Keratinocyte (primary cell): ENCODE measurements around the gene ATP1A4. TPM values are rescaled to one million over a fixed set of nuclear protein-coding genes. Genes with fewer than 3 reads are reported as not detected.
A peak's percentile ranks its signal among the peaks of the same experiment; 100 is the strongest.

Experiments
- DNase-seq: peaks from one replicate; pipeline ENCODE4 v3.0.0-alpha.2; 2011; ENCODE audit warnings: low read depth, missing footprints, low spot score
- FAIRE-seq: peaks from 2 replicates; lab custom pipeline; 2011; peaks lifted over from hg19 to GRCh38; lab: Jason Lieb, UNC
- H2AFZ ChIP-seq: 2 replicates; pipeline ENCODE4 v1.6.0; 2012; ENCODE audit warnings: low read length, control low read depth, inconsistent platforms; ENCODE audit not compliant: control insufficient read depth
- H3K27ac ChIP-seq: 2 replicates; pipeline ENCODE4 v1.5.1; 2011; ENCODE audit warnings: low read length; ENCODE audit not compliant: control insufficient read depth, insufficient read depth
- H3K27me3 ChIP-seq: 3 replicates; pipeline ENCODE4 v1.6.0; 2011; ENCODE audit warnings: low read length; ENCODE audit not compliant: control insufficient read depth, insufficient read depth; ENCODE audit errors: extremely low read depth
- H3K36me3 ChIP-seq, 2 experiments: 2 replicates in 1 of 2; 3 replicates in 1 of 2; pipeline ENCODE4 v1.5.1; 2011; ENCODE audit warnings: low read length in 2 of 2, mild to moderate bottlenecking in 1 of 2; ENCODE audit not compliant: control insufficient read depth in 2 of 2, insufficient read depth in 2 of 2; ENCODE audit errors: extremely low read depth in 1 of 2
- H3K4me1 ChIP-seq: 3 replicates; pipeline ENCODE4 v1.5.1; 2011; ENCODE audit warnings: low read length; ENCODE audit not compliant: control insufficient read depth, insufficient read depth; ENCODE audit errors: extremely low read depth
- H3K4me2 ChIP-seq: 3 replicates; pipeline ENCODE4 v1.6.0; 2011; ENCODE audit warnings: low read depth, low read length; ENCODE audit not compliant: control insufficient read depth, insufficient read depth; ENCODE audit errors: extremely low read depth
- H3K4me3 ChIP-seq, 3 experiments: fragments of 200-600 bp in 1 of 3; sonication (generic) in 1 of 3; 2 replicates in 2 of 3; 3 replicates in 1 of 3; pipeline ENCODE4 v1.5.1; 2011 to 2016; ENCODE audit warnings: low read length in 3 of 3, mild to moderate bottlenecking in 3 of 3, control low read depth in 2 of 3, inconsistent platforms in 1 of 3, low read depth in 1 of 3, mixed read lengths in 1 of 3, mixed run types in 1 of 3, moderate library complexity in 1 of 3; ENCODE audit not compliant: control insufficient read depth in 2 of 3, insufficient read depth in 2 of 3; ENCODE audit errors: extremely low read depth in 1 of 3
- H3K79me2 ChIP-seq: 2 replicates; pipeline ENCODE4 v1.6.0; 2012; ENCODE audit warnings: low read length; ENCODE audit not compliant: control insufficient read depth, insufficient read depth
- H3K9ac ChIP-seq: 3 replicates; pipeline ENCODE4 v1.6.0; 2011; ENCODE audit warnings: low read length; ENCODE audit not compliant: control insufficient read depth, insufficient read depth; ENCODE audit errors: extremely low read depth
- H3K9me1 ChIP-seq: 3 replicates; pipeline ENCODE4 v1.6.0; 2011; ENCODE audit warnings: low read length; ENCODE audit not compliant: control insufficient read depth, insufficient read depth; ENCODE audit errors: extremely low read depth
- H3K9me3 ChIP-seq: 2 replicates; pipeline ENCODE4 v1.5.1; 2012; ENCODE audit warnings: low read depth, low read length; ENCODE audit not compliant: control insufficient read depth
- H4K20me1 ChIP-seq: 3 replicates; pipeline ENCODE4 v1.6.0; 2011; ENCODE audit warnings: low read length; ENCODE audit not compliant: control insufficient read depth, insufficient read depth; ENCODE audit errors: extremely low read depth
- CTCF ChIP-seq, 3 experiments: IDR thresholded peaks in 1 of 3; conservative IDR thresholded peaks in 1 of 3; optimal IDR thresholded peaks in 1 of 3; 2 replicates in 2 of 3; 3 replicates in 1 of 3; pipeline versions ENCODE3 to v1.5.1; 2011; ENCODE audit warnings: low read length in 3 of 3, mild to moderate bottlenecking in 3 of 3, moderate library complexity in 2 of 3, control low read depth in 1 of 3, inconsistent platforms in 1 of 3; ENCODE audit not compliant: insufficient read depth in 2 of 3; ENCODE audit errors: extremely low read depth in 1 of 3
- EZH2 ChIP-seq: IDR thresholded peaks from one replicate; pipeline ENCODE4 v1.6.1; 2012; ENCODE audit warnings: inconsistent platforms, mild to moderate bottlenecking, low read length, moderate library complexity
- dilution Hi-C: fragments of 300-500 bp; cut with MboI; formaldehyde crosslinking; loops from one replicate; pipeline ENCODE4 v1.7.0; 2020; ENCODE audit warnings: low sequenced_read_pairs; ENCODE audit not compliant: extremely low pct_ligation_motif_present
- polyA plus RNA-seq, 5 experiments: library from polyadenylated mRNA; depleted of rRNA in 3 of 5; stranded (reverse) in 3 of 5; stranded (forward) in 1 of 5; unstranded in 1 of 5; fragments of >200 nt; gene quantifications; 1 replicate in 1 of 5; 2 replicates in 3 of 5; 3 replicates in 1 of 5; pipeline versions ENCODE4 v1.2.1 to v1.2.3, GENCODE V29; 2011 to 2012; ENCODE audit warnings: missing spikeins in 2 of 5, low read depth in 1 of 5, low replicate concordance in 1 of 5

Gene ATP1A4
- polyA plus RNA-seq, 1 donor (not counting 4 experiments of a cell fraction or from before 2014, with no cell fraction given) = not detected

GRCh38 chr1:160217481-160218051 is 66.2 kb downstream of the ATP1A4 start:
- dilution Hi-C loops = no loop called here

GRCh38 chr1:160219062-160219929 is 67.9 kb downstream of the ATP1A4 start:
- Histone ChIP-seq H4K20me1 (no peaks in the 10 kb centered on the region), H3K4me2 (peak overlapping the region; percentile 39), H3K27me3 (no peaks in the 10 kb centered on the region), H3K79me2 (no peaks in the 10 kb centered on the region), H2AFZ (no peak overlapping the region), H3K9me3 (no peaks in the 10 kb centered on the region), H3K9ac (peak overlapping the region; percentile 43), H3K9me1 (peaks cover 3% of the 10 kb centered on the region), H3K27ac (peak overlapping the region; percentile 74), H3K4me3 (no peak overlapping the region), H3K36me3 (peaks cover 26 to 44% of the 10 kb centered on the region in 2 experiments), H3K4me1 (peaks cover 41% of the 10 kb centered on the region)
- TF ChIP-seq EZH2 (no peak), CTCF (optimal IDR thresholded peaks at IDR 0.05 in 1 of 3, IDR thresholded peaks at IDR 0.05 in 1 of 3, conservative IDR thresholded peaks at IDR 0.05 in 1 of 3; ENCODE audit: extremely low read depth in 1 of 3, insufficient read depth in 2 of 3, low read length in 3 of 3) (peak; percentile 62 to 77 (median 64))
- dilution Hi-C loops = no loop called here
- no peak for DNase-seq
- peak; percentile 60 for FAIRE-seq

More at GRCh38 chr1:160217481-160218051, 66.2 kb downstream of the ATP1A4 start:
- H3K27ac ChIP-seq = peak overlapping the region; percentile 76
- H2AFZ ChIP-seq = no peak overlapping the region
- no peaks in the 10 kb centered on the region for H4K20me1 ChIP-seq
- H3K9ac ChIP-seq = peak overlapping the region; percentile 53
- no peaks in the 10 kb centered on the region for H3K9me3 ChIP-seq
- peak overlapping the region; percentile 48 for H3K4me2 ChIP-seq
- H3K4me3 ChIP-seq = peak overlapping the region in 1 of 3 experiments; percentile 9
- DNase-seq (no peak), FAIRE-seq (peak; percentile 57)
- H3K27me3 ChIP-seq = no peaks in the 10 kb centered on the region
- peaks cover 3% of the 10 kb centered on the region for H3K9me1 ChIP-seq
- TF ChIP-seq EZH2 = no peak
- TF ChIP-seq CTCF (optimal IDR thresholded peaks at IDR 0.05 in 1 of 3, IDR thresholded peaks at IDR 0.05 in 1 of 3, conservative IDR thresholded peaks at IDR 0.05 in 1 of 3; ENCODE audit: extremely low read depth in 1 of 3, insufficient read depth in 2 of 3, low read length in 3 of 3) = no peak
- H3K4me1 ChIP-seq = peaks cover 39% of the 10 kb centered on the region
- peaks cover 37 to 44% of the 10 kb centered on the region in 2 experiments for H3K36me3 ChIP-seq
- no peaks in the 10 kb centered on the region for H3K79me2 ChIP-seq
